ENCODE measurements around the gene ARFGAP2. TPM values are rescaled to one million over a fixed set of nuclear protein-coding genes. Genes with fewer than 3 reads are reported as not detected.

Gene ARFGAP2
- total RNA-seq, 1 donor from 2014 or later = 99.9 TPM

DNA sequence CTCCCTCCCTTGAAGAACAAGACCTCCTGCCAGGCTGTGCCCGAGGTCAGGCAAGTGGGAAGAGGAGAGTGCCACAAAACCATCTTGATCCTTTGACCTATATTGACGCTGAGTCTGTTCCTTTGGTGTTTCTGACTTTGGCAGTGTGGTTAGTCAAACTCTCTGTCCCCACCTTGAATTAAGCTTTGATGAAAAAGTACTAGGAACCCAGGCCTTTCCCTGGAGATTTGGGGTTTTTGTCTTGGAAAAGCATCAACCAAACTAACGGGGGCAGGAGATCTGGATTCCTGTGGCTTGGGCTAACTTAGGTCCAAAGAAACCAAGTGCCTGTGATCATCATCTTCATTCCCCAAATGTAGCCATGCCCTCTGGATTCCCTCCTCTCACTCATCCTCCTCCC lies 40.4 kb downstream of the ARFGAP2 start:
- H3K36me3 Mint-ChIP-seq = peaks cover 15% of the 10 kb centered on the region
- H3K4me3 Mint-ChIP-seq = no peak overlapping the region

DNA sequence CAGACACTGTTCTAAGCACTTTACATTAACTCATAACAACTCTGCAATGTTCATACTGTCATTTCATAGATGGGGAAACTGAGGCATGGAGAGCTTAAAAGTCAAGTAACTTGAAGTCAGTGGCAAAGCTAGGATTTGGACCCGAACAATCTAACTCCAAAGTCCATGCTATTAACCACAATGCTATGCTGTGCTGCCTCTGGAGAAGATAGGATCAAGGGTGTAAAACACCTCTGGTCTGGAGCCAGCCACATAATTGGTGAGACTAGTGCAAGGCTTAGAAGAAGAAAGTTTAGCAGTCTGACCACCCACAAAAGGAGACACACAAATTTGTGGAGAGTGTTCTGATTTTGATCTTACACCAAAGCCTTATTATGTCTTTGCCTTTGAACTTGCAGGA lies 43.7 kb downstream of the ARFGAP2 start:
- TF ChIP-seq, protein P1, sequence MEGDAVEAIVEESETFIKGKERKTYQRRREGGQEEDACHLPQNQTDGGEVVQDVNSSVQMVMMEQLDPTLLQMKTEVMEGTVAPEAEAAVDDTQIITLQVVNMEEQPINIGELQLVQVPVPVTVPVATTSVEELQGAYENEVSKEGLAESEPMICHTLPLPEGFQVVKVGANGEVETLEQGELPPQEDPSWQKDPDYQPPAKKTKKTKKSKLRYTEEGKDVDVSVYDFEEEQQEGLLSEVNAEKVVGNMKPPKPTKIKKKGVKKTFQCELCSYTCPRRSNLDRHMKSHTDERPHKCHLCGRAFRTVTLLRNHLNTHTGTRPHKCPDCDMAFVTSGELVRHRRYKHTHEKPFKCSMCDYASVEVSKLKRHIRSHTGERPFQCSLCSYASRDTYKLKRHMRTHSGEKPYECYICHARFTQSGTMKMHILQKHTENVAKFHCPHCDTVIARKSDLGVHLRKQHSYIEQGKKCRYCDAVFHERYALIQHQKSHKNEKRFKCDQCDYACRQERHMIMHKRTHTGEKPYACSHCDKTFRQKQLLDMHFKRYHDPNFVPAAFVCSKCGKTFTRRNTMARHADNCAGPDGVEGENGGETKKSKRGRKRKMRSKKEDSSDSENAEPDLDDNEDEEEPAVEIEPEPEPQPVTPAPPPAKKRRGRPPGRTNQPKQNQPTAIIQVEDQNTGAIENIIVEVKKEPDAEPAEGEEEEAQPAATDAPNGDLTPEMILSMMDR (conservative IDR thresholded peaks at IDR 0.05) = no peak

More for the DNA sequence above, 40.4 kb downstream of the ARFGAP2 start:
- Mint-ChIP-seq H3K27ac (no peak overlapping the region), H3K4me1 (ENCODE audit: unreplicated experiment) (peaks cover 4% of the 10 kb centered on the region), H3K27me3 (no peaks in the 10 kb centered on the region), H3K9me3 (no peaks in the 10 kb centered on the region)
- DNase-seq (ENCODE audit: extremely low spot score, unreplicated experiment) = no peak
- TF ChIP-seq, protein P1 (conservative IDR thresholded peaks at IDR 0.05) = no peak

DNA sequence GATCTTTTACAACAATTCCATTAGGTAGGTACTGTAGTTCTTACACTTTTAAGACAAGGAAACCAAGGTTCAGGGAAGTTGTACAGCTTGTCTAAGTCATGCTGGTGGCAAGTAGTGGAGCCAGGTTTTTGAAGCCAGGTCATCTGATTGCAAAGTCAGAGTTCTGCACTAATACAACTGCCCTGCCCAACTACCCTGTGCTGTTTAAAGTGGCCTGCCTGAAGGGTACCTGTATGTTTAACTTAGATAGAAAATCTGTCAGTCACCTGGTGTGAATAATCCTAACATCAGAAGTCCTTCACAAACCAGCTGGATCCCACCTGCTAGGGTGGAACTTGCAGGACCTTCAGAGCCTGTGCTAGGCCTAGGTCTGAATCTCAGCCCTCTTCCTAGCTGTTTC lies 44.2 kb downstream of the ARFGAP2 start:
- Mint-ChIP-seq H3K36me3 (peaks cover 4% of the 10 kb centered on the region), H3K27me3 (no peaks in the 10 kb centered on the region), H3K9me3 (no peaks in the 10 kb centered on the region), H3K4me3 (no peak overlapping the region), H3K27ac (no peak overlapping the region), H3K4me1 (ENCODE audit: unreplicated experiment) (peaks cover 11% of the 10 kb centered on the region)
- TF ChIP-seq, protein P1 (conservative IDR thresholded peaks at IDR 0.05) = no peak
- DNase-seq (ENCODE audit: extremely low spot score, unreplicated experiment) = no peak

More for the DNA sequence above, 43.7 kb downstream of the ARFGAP2 start:
- H3K9me3 Mint-ChIP-seq = no peaks in the 10 kb centered on the region
- no peak overlapping the region for H3K4me3 Mint-ChIP-seq
- H3K4me1 Mint-ChIP-seq (ENCODE audit: unreplicated experiment) = peaks cover 11% of the 10 kb centered on the region
- no peaks in the 10 kb centered on the region for H3K27me3 Mint-ChIP-seq
- peaks cover 9% of the 10 kb centered on the region for H3K36me3 Mint-ChIP-seq
- no peak for DNase-seq (ENCODE audit: extremely low spot score, unreplicated experiment)
- H3K27ac Mint-ChIP-seq = no peak overlapping the region

DNA sequence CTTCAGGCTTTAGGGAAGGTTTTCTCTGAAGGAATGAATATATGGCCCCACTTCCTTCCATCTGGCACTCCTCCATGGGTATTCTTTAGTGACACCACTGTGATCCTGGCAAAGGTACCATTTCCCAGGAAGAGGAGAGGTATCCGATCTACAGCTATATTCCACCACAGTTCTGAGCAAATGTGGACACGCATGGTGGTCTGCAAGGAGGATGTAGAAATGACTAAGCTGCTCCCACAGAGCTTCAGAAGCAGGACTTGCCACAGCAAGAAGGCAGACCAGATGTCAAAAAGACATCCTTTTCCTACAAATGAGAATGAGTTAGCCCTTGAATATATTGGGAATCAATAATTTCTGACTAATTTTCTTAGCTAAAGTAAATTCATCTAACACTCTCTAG lies 45.5 kb downstream of the ARFGAP2 start:
- Mint-ChIP-seq H3K27me3 (no peaks in the 10 kb centered on the region), H3K4me1 (ENCODE audit: unreplicated experiment) (peaks cover 7% of the 10 kb centered on the region), H3K36me3 (no peaks in the 10 kb centered on the region), H3K4me3 (no peak overlapping the region), H3K9me3 (no peaks in the 10 kb centered on the region), H3K27ac (no peak overlapping the region)
- TF ChIP-seq, protein P1 (conservative IDR thresholded peaks at IDR 0.05) = no peak
- no peak for DNase-seq (ENCODE audit: extremely low spot score, unreplicated experiment)

DNA sequence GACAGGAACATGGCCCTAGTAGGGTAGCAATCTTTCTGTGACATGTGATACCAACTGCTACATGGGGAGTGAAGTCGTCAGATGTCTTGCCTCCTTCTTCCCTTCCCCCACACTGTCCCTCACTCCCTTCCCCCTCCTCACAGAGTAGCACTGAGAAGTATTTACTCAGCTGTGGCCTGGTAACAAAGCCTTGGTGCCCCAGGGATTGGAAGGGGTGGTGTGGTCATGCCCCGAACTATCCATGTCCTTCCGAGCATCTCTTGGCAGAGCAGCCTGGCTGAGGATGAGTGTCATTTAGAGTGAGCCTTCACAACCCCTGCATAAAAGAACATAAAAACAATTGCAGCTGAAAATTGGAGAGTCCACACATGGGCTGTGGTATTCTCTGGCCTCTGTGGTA lies 46.1 kb downstream of the ARFGAP2 start:
- no peaks in the 10 kb centered on the region for H3K36me3 Mint-ChIP-seq
- H3K27ac Mint-ChIP-seq = no peak overlapping the region
- no peaks in the 10 kb centered on the region for H3K9me3 Mint-ChIP-seq
- no peak overlapping the region for H3K4me3 Mint-ChIP-seq
- H3K27me3 Mint-ChIP-seq = no peaks in the 10 kb centered on the region
- TF ChIP-seq, protein P1 (conservative IDR thresholded peaks at IDR 0.05) = no peak
- peaks cover 7% of the 10 kb centered on the region for H3K4me1 Mint-ChIP-seq (ENCODE audit: unreplicated experiment)
- DNase-seq (ENCODE audit: extremely low spot score, unreplicated experiment) = no peak

DNA sequence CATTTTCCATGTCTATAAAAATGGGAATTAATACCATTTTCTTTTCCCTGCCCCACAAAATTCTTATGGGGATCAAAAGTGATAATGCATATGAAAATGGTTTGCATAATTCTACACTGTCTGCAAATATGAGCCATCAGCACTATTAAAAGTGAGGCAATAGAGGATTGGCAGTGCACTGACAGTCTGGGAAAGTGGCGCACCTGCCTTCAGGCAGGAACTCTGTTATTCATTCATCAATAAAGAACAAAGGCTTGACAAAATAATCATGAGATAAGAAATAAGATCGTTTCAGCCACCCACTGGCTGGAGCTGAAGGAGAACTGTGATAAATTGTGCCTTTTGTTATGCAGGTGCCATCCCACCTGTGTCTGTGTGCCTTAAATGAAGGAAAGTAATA lies 49.5 kb downstream of the ARFGAP2 start:
- H3K9me3 Mint-ChIP-seq = no peaks in the 10 kb centered on the region
- TF ChIP-seq, protein P1 (conservative IDR thresholded peaks at IDR 0.05) = no peak
- no peak overlapping the region for H3K4me3 Mint-ChIP-seq
- no peaks in the 10 kb centered on the region for H3K27me3 Mint-ChIP-seq
- H3K4me1 Mint-ChIP-seq (ENCODE audit: unreplicated experiment) = peaks cover 21% of the 10 kb centered on the region
- no peaks in the 10 kb centered on the region for H3K36me3 Mint-ChIP-seq
- H3K27ac Mint-ChIP-seq = no peak overlapping the region
- no peak for DNase-seq (ENCODE audit: extremely low spot score, unreplicated experiment)
